Retinal pigment epithelial cell (primary cell): Measurements from ENCODE around the gene EGFR.

Source experiments
- DNase-seq: peaks from one replicate; pipeline ENCODE4 v3.0.0-alpha.2; 2010; ENCODE audit warnings: low read depth
- H3K4me3 ChIP-seq: 2 replicates; pipeline ENCODE4 v1.5.1; 2011; ENCODE audit warnings: mild to moderate bottlenecking, low read length, control low read depth, moderate library complexity
- CTCF ChIP-seq: conservative IDR thresholded peaks from 2 replicates; pipeline ENCODE4 v1.5.1; 2011; ENCODE audit warnings: low read depth, low read length, control low read depth, inconsistent platforms

Gene EGFR

GRCh38 chr7:55258631-55259030, 239.8 kb downstream of the EGFR start:
- no peak for TF ChIP-seq CTCF
- H3K4me3 ChIP-seq: no peak overlapping the region
- no peak for DNase-seq

GRCh38 chr7:55260171-55260570, 241.4 kb downstream of the EGFR start:
- TF ChIP-seq CTCF: no peak
- no peak overlapping the region for H3K4me3 ChIP-seq
- DNase-seq: no peak

- no peak for TF ChIP-seq CTCF
- H3K4me3 ChIP-seq: no peak overlapping the region
- DNase-seq: no peak
Observed at GRCh38 chr7:55260676-55261385, 242.0 kb downstream of the EGFR start.
